Cardiac muscle cell (in vitro differentiated cells and primary cell): Measurements from ENCODE around the gene CNTNAP2. TPM values are rescaled to one million over a fixed set of nuclear protein-coding genes. Genes with fewer than 3 reads are reported as not detected.
"Not testable (repeated sequence)": the region's sequence is repeated elsewhere in the genome, so short reads cannot be mapped to it uniquely, and the experiment has no call there.

ENCODE experiments used
- DNase-seq, 2 donors: peaks; one replicate each; pipeline versions ENCODE4 v3.0.0 to v3.0.0-alpha.2; 2010 to 2017; ENCODE audit warnings: low read depth in 1 of 2, low spot score in 1 of 2
- H3K27ac ChIP-seq: fragments of 200-600 bp; sonication (generic); 2 replicates; pipeline ENCODE4 v1.5.1; 2016
- H3K27me3 ChIP-seq: fragments of 200-600 bp; sonication (generic); 2 replicates; pipeline ENCODE4 v1.6.0; 2016; ENCODE audit warnings: control low read depth
- H3K36me3 ChIP-seq: fragments of 200-600 bp; sonication (generic); 2 replicates; pipeline ENCODE4 v1.5.1; 2016; ENCODE audit warnings: control low read depth
- H3K4me1 ChIP-seq: fragments of 200-600 bp; sonication (generic); 2 replicates; pipeline ENCODE4 v1.8.1; 2017; ENCODE audit warnings: low read depth, mild to moderate bottlenecking, mixed run types
- H3K4me3 ChIP-seq: fragments of 200-600 bp; sonication (generic); 2 replicates; pipeline ENCODE4 v1.5.1; 2016; ENCODE audit warnings: mild to moderate bottlenecking
- H3K9me3 ChIP-seq: fragments of 200-600 bp; sonication (generic); 2 replicates; pipeline ENCODE4 v1.5.1; 2017; ENCODE audit warnings: low read depth, mild to moderate bottlenecking, control low read depth
- polyA plus RNA-seq: library from polyadenylated mRNA; unstranded; fragments of >200 nt; fragmentation: Nextera tagmentation; extraction: Ambion mirVana; gene quantifications from 2 replicates; pipeline ENCODE4 v1.2.1, GENCODE V29; 2016
- total RNA-seq: library from RNA; depleted of rRNA; stranded (reverse); fragments of >200 nt; gene quantifications from 2 replicates; pipeline ENCODE4 v1.2.3, GENCODE V29; 2016
- TF ChIP-seq, protein P1 (sequence below): IDR thresholded peaks from 2 replicates; pipeline ENCODE4 v1.5.1; 2012; ENCODE audit warnings: low read depth, mild to moderate bottlenecking, low read length

Gene CNTNAP2
- total and polyA plus RNA-seq, 2 experiments from 2014 or later = 4.8 to 5.1 TPM

DNA sequence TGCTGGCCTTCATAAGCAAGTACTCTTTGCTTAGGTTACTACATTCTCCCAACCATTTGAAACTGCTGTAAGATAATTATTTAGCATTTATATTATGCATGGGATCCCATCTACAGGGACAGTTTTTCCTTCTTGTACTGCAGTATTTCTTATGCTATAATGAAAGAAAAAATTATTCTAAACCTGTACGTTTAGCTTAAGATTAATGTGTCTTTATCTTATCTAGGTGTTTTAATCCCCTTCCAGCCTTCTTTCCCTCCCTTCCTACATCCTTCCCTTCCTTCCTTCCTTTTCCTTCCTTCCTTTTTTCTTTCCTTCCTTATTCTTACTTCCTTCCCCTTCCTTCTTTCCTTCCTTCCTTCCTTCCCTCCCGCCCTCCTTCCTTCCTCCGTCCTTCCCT lies 778.3 kb downstream of the CNTNAP2 start:
- Histone ChIP-seq H3K27ac (no peak overlapping the region), H3K27me3 (no peaks in the 10 kb centered on the region), H3K4me3 (no peak overlapping the region), H3K9me3 (no peaks in the 10 kb centered on the region), H3K4me1 (no peaks in the 10 kb centered on the region), H3K36me3 (no peaks in the 10 kb centered on the region)
- DNase-seq = no peak
- TF ChIP-seq, protein P1, sequence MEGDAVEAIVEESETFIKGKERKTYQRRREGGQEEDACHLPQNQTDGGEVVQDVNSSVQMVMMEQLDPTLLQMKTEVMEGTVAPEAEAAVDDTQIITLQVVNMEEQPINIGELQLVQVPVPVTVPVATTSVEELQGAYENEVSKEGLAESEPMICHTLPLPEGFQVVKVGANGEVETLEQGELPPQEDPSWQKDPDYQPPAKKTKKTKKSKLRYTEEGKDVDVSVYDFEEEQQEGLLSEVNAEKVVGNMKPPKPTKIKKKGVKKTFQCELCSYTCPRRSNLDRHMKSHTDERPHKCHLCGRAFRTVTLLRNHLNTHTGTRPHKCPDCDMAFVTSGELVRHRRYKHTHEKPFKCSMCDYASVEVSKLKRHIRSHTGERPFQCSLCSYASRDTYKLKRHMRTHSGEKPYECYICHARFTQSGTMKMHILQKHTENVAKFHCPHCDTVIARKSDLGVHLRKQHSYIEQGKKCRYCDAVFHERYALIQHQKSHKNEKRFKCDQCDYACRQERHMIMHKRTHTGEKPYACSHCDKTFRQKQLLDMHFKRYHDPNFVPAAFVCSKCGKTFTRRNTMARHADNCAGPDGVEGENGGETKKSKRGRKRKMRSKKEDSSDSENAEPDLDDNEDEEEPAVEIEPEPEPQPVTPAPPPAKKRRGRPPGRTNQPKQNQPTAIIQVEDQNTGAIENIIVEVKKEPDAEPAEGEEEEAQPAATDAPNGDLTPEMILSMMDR = no peak

DNA sequence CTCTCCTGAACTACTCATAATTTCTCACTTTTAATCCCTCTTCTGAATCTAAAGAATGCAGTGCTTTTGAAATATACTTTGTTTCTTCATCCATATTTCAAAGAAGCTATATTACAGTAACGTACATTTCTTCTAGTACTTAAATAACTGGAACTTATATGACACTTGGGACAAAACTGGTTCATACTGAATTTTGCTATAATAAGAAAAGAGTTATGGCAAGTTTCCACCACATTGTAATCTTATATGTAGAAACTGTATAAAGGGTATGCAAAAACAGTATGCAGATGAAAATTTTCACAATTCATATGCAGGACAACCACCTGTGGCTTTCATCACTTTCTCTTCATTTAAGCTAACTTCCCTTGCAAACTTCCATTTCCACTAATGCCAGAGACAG lies 785.7 kb downstream of the CNTNAP2 start:
- Histone ChIP-seq H3K9me3 (no peaks in the 10 kb centered on the region), H3K27ac (no peak overlapping the region), H3K27me3 (no peaks in the 10 kb centered on the region), H3K36me3 (no peaks in the 10 kb centered on the region), H3K4me1 (no peaks in the 10 kb centered on the region), H3K4me3 (no peak overlapping the region)
- TF ChIP-seq, protein P1 = no peak
- DNase-seq = no peak

DNA sequence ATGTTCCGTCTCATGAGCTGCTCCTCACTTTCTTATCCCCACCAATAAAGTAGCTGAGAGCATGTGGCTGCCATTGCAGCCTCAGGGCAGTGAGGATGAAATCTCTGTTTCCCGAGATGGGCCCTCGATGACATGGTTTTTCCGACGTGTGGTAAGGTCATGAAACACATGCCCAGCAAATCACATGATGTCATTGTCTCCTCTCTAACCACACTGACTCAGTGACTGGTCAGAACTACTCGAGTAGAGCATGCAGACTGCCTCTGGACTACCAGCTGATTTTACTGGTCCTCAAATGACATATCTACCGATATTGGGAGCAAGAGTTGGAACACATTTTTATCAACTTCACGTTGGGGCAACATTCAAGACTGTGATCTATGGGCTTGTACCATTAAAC lies 786.1 kb downstream of the CNTNAP2 start:
- Histone ChIP-seq H3K4me1 (no peaks in the 10 kb centered on the region), H3K4me3 (no peak overlapping the region), H3K36me3 (no peaks in the 10 kb centered on the region), H3K9me3 (no peaks in the 10 kb centered on the region), H3K27ac (no peak overlapping the region), H3K27me3 (no peaks in the 10 kb centered on the region)
- TF ChIP-seq, protein P1 = no peak
- DNase-seq = no peak

DNA sequence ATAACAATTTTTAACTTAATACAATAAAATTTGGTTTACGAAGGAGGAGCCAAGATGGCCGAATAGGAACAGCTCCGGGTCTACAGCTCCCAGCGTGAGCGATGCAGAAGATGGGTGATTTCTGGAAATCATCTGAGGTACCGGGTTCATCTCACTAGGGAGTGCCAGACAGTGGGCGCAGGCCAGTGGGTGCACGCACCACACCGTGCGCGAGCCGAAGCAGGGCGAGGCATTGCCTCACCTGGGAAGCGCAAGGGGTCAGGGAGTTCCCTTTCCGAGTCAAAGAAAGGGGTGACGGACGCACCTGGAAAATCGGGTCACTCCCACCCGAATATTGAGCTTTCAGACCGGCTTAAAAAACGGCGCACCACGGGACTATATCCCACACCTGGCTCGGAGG lies 789.1 kb downstream of the CNTNAP2 start:
- H3K4me3 ChIP-seq, H3K4me1 ChIP-seq, H3K36me3 ChIP-seq, H3K9me3 ChIP-seq, H3K27me3 ChIP-seq, H3K27ac ChIP-seq, DNase-seq: not testable (repeated sequence)

DNA sequence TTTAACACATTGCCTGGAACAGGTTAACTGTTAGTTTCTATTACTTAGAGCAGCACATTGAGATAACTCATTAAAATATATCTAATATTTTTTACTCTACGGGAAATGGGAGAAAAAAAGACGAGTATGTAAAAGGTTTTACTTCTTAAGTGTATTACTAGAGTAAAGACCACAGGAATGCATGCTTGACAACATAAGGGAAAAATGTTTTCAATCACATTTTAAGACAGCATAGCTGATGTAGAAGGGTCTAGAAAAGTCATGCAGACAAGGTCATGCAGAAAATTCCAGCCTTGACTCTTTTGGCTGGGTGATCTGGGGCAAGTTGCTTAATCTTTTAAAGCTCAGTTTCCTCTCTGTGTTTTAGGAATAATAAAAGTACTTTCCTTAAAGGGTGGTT lies 806.2 kb downstream of the CNTNAP2 start:
- DNase-seq = no peak
- no peaks in the 10 kb centered on the region for H3K36me3 ChIP-seq
- TF ChIP-seq, protein P1 = no peak
- no peaks in the 10 kb centered on the region for H3K4me1 ChIP-seq
- H3K9me3 ChIP-seq = no peaks in the 10 kb centered on the region
- H3K4me3 ChIP-seq = no peak overlapping the region
- H3K27ac ChIP-seq = no peak overlapping the region
- no peaks in the 10 kb centered on the region for H3K27me3 ChIP-seq

DNA sequence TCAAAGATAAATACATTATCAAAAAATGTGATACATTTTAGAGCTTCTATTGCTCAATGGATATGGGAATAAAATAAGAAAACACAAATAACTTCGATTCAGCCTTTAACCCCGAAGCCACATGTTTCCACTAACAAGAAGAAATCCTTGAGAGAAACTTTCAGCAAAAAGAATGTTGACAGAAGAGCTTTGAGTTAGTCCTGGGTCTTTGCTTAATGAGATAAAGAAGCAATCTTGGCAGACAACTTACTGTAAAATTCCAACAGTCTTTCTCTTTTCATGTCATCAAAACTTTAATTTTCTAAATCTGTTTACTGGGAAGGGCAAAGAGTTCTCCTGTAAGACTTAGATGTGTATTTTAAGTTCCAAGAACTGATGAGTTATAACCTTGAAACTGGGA lies 810.2 kb downstream of the CNTNAP2 start:
- no peaks in the 10 kb centered on the region for H3K36me3 ChIP-seq
- TF ChIP-seq, protein P1 = no peak
- H3K9me3 ChIP-seq = no peaks in the 10 kb centered on the region
- DNase-seq = no peak
- H3K27me3 ChIP-seq = no peaks in the 10 kb centered on the region
- H3K4me1 ChIP-seq = no peaks in the 10 kb centered on the region
- H3K27ac ChIP-seq = no peak overlapping the region
- no peak overlapping the region for H3K4me3 ChIP-seq
